ENCODE results near the gene STYXL1.

DNA sequence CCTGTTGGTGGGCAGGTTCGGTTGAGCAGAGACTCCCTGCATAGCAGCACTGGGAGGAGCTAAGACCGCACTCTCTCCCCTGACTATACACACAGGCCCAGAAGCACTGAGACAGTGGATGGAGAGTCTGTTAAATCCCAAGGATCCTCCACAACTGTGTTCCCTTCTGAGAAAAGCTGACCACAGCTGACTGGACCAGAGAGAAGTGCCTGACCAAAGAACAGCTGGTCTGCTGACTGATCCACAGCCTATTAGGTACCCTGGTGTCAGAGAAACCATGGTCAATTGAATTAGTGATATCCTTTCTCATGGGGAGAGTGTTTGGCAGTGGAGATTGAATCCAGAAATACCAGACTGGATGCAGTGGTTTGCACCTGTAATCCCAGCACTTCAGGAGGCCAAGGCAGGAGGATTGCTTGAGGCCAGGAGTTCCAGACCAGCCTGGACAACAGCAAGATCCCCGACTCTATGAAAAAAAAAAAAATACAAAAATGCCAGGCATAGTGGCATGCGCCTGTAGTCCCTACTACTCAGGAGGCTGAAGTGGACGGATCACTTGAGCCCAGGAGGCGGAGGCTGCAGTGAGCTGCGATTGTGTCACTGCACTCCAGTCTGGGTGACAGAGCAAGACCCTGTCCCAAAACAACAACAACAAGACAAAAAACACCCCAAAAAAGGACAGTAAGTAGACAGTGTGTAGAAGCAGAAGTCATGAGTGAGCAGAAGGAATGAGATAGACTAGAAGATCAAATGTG, 25.6 kb downstream of the STYXL1 start:
- TF ChIP-seq CTCF (IDR thresholded peaks at IDR 0.05) = no peak
- TF ChIP-seq POLR2A (IDR thresholded peaks at IDR 0.05) = no peak
